Endothelial cell (in vitro differentiated cells): ENCODE results near the gene ARHGEF28. TPM values are rescaled to one million over a fixed set of nuclear protein-coding genes. Genes with fewer than 3 reads are reported as not detected.

ENCODE experiments used
- DNase-seq: peaks from one replicate; pipeline ENCODE4 v3.0.0; 2021; ENCODE audit warnings: low spot score
- H3K27ac Mint-ChIP-seq: one replicate; pipeline ENCODE4 v1.8.0; 2021; ENCODE audit warnings: mixed read lengths, inconsistent platforms; ENCODE audit not compliant: unreplicated experiment
- H3K27me3 Mint-ChIP-seq: one replicate; pipeline ENCODE4 v1.8.0; 2021; ENCODE audit warnings: mild to moderate bottlenecking, moderate library complexity, mixed read lengths, inconsistent platforms; ENCODE audit not compliant: unreplicated experiment
- H3K36me3 Mint-ChIP-seq: one replicate; pipeline ENCODE4 v1.8.0; 2021; ENCODE audit warnings: mild to moderate bottlenecking, low read depth, mixed read lengths, inconsistent platforms; ENCODE audit not compliant: unreplicated experiment
- H3K4me1 Mint-ChIP-seq: one replicate; pipeline ENCODE4 v1.8.0; 2021; ENCODE audit warnings: mild to moderate bottlenecking, mixed read lengths, inconsistent platforms; ENCODE audit not compliant: unreplicated experiment
- H3K4me3 Mint-ChIP-seq: one replicate; pipeline ENCODE4 v1.8.0; 2021; ENCODE audit warnings: mild to moderate bottlenecking, mixed read lengths, inconsistent platforms; ENCODE audit not compliant: unreplicated experiment
- H3K9me3 Mint-ChIP-seq: one replicate; pipeline ENCODE4 v1.8.0; 2021; ENCODE audit warnings: mixed read lengths, inconsistent platforms; ENCODE audit not compliant: unreplicated experiment
- total RNA-seq: library from RNA; stranded (reverse); fragmentation: NEBNext Ultra II Directional; extraction: Animal tissue kit (Norgen Biotek cat#: 25700); gene quantifications from one replicate; pipeline ENCODE4 v1.2.1, GENCODE V29; 2021; ENCODE audit not compliant: unreplicated experiment
- TF ChIP-seq, protein P1 (sequence below): fragments of 200-600 bp; sonication (generic); IDR thresholded peaks from one replicate; pipeline ENCODE4 v1.5.0; 2021; ENCODE audit warnings: antibody characterized with exemption; ENCODE audit not compliant: unreplicated experiment

The ARHGEF28 gene
- total RNA-seq, 1 donor from 2014 or later, result 1.5 TPM

DNA sequence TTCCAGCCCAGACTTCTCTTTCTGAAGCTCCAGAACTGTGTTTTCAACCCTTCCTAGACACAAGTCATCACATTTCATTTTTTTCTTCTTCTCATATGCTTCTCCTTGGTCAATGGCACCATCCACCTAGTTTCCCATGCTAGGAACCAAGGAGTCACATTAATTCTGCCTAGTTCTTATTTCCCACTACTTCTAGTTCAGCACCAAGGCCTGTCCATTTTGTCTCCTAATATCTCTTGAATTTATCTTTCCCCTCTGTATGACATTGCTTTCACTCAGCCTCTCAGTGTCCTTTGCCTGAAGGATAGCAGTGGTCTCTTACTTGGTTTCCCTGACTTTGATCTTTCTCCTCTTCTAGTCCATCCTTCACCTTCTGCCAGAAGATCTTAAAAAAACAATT lies 38.8 kb downstream of the ARHGEF28 start:
- DNase-seq, result no peak
- H3K4me3 Mint-ChIP-seq, result no peak overlapping the region
- TF ChIP-seq, protein P1, sequence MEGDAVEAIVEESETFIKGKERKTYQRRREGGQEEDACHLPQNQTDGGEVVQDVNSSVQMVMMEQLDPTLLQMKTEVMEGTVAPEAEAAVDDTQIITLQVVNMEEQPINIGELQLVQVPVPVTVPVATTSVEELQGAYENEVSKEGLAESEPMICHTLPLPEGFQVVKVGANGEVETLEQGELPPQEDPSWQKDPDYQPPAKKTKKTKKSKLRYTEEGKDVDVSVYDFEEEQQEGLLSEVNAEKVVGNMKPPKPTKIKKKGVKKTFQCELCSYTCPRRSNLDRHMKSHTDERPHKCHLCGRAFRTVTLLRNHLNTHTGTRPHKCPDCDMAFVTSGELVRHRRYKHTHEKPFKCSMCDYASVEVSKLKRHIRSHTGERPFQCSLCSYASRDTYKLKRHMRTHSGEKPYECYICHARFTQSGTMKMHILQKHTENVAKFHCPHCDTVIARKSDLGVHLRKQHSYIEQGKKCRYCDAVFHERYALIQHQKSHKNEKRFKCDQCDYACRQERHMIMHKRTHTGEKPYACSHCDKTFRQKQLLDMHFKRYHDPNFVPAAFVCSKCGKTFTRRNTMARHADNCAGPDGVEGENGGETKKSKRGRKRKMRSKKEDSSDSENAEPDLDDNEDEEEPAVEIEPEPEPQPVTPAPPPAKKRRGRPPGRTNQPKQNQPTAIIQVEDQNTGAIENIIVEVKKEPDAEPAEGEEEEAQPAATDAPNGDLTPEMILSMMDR, result no peak
- no peaks in the 10 kb centered on the region for H3K4me1 Mint-ChIP-seq
- no peaks in the 10 kb centered on the region for H3K9me3 Mint-ChIP-seq
- H3K27me3 Mint-ChIP-seq, result peaks cover 1% of the 10 kb centered on the region
- H3K27ac Mint-ChIP-seq, result no peak overlapping the region
- H3K36me3 Mint-ChIP-seq, result no peaks in the 10 kb centered on the region

- no peak for DNase-seq
- Mint-ChIP-seq H3K27ac (no peak overlapping the region), H3K9me3 (no peaks in the 10 kb centered on the region), H3K27me3 (peaks cover 1% of the 10 kb centered on the region), H3K4me3 (no peak overlapping the region), H3K4me1 (no peaks in the 10 kb centered on the region), H3K36me3 (no peaks in the 10 kb centered on the region)
- TF ChIP-seq, protein P1, result no peak
These were observed 40.9 kb downstream of the ARHGEF28 start for GRCh38 chr5:73666891-73667290.

DNA sequence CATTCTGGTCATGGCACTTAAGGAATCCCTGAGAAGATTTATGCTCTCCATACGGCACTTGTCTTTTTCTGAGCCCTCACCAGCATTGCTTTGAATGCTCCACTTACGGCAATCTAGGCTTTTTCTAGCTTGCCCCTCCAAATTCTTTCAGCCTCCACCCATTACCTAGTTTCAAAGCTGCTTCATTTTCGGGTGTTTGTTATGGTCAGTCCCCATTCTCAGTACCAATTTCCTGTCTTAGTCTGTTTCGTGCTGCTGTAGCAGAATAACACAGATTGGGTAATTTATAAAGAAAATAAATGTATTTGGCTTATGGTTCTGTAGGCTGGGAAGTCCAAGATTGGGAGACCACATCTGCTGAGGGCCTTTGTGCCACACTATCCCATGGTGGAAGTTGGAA lies 42.0 kb downstream of the ARHGEF28 start:
- H3K27ac Mint-ChIP-seq, result no peak overlapping the region
- no peaks in the 10 kb centered on the region for H3K9me3 Mint-ChIP-seq
- no peaks in the 10 kb centered on the region for H3K36me3 Mint-ChIP-seq
- peaks cover 1% of the 10 kb centered on the region for H3K27me3 Mint-ChIP-seq
- H3K4me1 Mint-ChIP-seq, result no peaks in the 10 kb centered on the region
- TF ChIP-seq, protein P1, result no peak
- no peak overlapping the region for H3K4me3 Mint-ChIP-seq
- no peak for DNase-seq

- Mint-ChIP-seq H3K27me3 (peaks cover 1% of the 10 kb centered on the region), H3K27ac (no peak overlapping the region), H3K4me1 (no peaks in the 10 kb centered on the region), H3K36me3 (no peaks in the 10 kb centered on the region), H3K9me3 (no peaks in the 10 kb centered on the region), H3K4me3 (no peak overlapping the region)
- TF ChIP-seq, protein P1, result no peak
- no peak for DNase-seq
These were observed 42.6 kb downstream of the ARHGEF28 start for GRCh38 chr5:73668486-73669111.

- no peaks in the 10 kb centered on the region for H3K9me3 Mint-ChIP-seq
- peaks cover 3% of the 10 kb centered on the region for H3K4me1 Mint-ChIP-seq
- H3K27me3 Mint-ChIP-seq, result no peaks in the 10 kb centered on the region
- H3K36me3 Mint-ChIP-seq, result no peaks in the 10 kb centered on the region
- TF ChIP-seq, protein P1, result no peak
- no peak for DNase-seq
- no peak overlapping the region for H3K4me3 Mint-ChIP-seq
- H3K27ac Mint-ChIP-seq, result no peak overlapping the region
These were observed 44.7 kb downstream of the ARHGEF28 start for GRCh38 chr5:73670731-73671130.
